ENCODE measurements around the gene M6PR. TPM values are rescaled to one million over a fixed set of nuclear protein-coding genes. Genes with fewer than 3 reads are reported as not detected.

The M6PR gene
- total RNA-seq, 1 experiment from 2014 or later, result 241 TPM

DNA sequence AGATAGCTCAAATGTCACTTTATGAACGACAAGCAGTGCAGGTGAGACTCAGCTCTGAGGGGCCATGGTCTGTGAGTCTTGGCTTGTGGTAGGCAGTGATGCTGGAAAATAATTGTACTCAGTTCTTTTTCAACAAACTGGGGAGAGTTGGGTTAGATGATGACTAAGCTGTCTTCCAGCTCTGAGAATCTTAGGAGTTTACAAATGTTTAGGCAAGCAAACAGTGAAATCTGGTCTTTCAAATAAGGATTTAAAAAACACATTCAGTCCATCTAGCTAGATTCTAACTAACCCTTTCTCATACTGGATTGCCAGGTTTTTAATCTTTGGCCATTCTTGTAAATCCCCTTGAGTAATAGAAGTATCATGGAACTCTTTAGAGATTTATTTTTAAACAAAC lies 31.7 kb downstream of the M6PR start:
- TF ChIP-seq, protein P1, sequence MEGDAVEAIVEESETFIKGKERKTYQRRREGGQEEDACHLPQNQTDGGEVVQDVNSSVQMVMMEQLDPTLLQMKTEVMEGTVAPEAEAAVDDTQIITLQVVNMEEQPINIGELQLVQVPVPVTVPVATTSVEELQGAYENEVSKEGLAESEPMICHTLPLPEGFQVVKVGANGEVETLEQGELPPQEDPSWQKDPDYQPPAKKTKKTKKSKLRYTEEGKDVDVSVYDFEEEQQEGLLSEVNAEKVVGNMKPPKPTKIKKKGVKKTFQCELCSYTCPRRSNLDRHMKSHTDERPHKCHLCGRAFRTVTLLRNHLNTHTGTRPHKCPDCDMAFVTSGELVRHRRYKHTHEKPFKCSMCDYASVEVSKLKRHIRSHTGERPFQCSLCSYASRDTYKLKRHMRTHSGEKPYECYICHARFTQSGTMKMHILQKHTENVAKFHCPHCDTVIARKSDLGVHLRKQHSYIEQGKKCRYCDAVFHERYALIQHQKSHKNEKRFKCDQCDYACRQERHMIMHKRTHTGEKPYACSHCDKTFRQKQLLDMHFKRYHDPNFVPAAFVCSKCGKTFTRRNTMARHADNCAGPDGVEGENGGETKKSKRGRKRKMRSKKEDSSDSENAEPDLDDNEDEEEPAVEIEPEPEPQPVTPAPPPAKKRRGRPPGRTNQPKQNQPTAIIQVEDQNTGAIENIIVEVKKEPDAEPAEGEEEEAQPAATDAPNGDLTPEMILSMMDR (IDR thresholded peaks at IDR 0.05; ENCODE audit: unreplicated experiment), result no peak
- Mint-ChIP-seq H3K36me3 (ENCODE audit: insufficient read depth, unreplicated experiment) (peaks cover 12% of the 10 kb centered on the region), H3K4me3 (ENCODE audit: low read depth, unreplicated experiment) (no peak overlapping the region), H3K27me3 (ENCODE audit: unreplicated experiment) (no peaks in the 10 kb centered on the region), H3K27ac (ENCODE audit: unreplicated experiment) (no peak overlapping the region), H3K4me1 (ENCODE audit: low read depth, unreplicated experiment) (peaks cover 16% of the 10 kb centered on the region), H3K9me3 (ENCODE audit: low read depth, unreplicated experiment) (no peaks in the 10 kb centered on the region)
- no peak for DNase-seq
- CTCF ChIA-PET, result no interaction called here
- BruUV-seq (replicated peaks), result no TSS peak
- intact Hi-C loops (cut with micrococcal nuclease; ENCODE audit: unreplicated experiment), result no loop called here

DNA sequence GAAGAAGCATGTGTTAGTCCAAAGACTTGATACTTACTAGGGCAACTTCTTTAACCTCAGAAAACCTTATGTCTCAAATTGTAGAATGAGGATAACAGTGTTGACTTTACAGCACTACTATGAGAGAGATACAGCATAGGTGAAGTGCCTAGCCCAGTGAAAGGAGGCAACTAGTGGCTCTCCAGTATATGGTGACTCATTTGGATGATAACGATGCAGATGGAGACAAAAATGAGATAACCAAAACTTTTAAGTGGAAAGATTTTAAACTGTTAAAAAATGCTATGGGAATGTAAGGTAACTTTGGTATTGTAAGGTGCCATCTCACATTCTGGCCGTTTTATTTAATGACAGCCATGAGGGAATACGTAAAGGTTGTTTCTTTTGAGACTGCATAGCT lies 32.4 kb downstream of the M6PR start:
- DNase-seq, result no peak
- BruUV-seq (replicated peaks), result no TSS peak
- Mint-ChIP-seq H3K4me1 (ENCODE audit: low read depth, unreplicated experiment) (peaks cover 18% of the 10 kb centered on the region), H3K9me3 (ENCODE audit: low read depth, unreplicated experiment) (no peaks in the 10 kb centered on the region), H3K27ac (ENCODE audit: unreplicated experiment) (no peak overlapping the region), H3K27me3 (ENCODE audit: unreplicated experiment) (no peaks in the 10 kb centered on the region), H3K36me3 (ENCODE audit: insufficient read depth, unreplicated experiment) (peaks cover 12% of the 10 kb centered on the region), H3K4me3 (ENCODE audit: low read depth, unreplicated experiment) (no peak overlapping the region)
- TF ChIP-seq, protein P1 (IDR thresholded peaks at IDR 0.05; ENCODE audit: unreplicated experiment), result no peak
- CTCF ChIA-PET, result no interaction called here
- intact Hi-C loops (cut with micrococcal nuclease; ENCODE audit: unreplicated experiment), result no loop called here

DNA sequence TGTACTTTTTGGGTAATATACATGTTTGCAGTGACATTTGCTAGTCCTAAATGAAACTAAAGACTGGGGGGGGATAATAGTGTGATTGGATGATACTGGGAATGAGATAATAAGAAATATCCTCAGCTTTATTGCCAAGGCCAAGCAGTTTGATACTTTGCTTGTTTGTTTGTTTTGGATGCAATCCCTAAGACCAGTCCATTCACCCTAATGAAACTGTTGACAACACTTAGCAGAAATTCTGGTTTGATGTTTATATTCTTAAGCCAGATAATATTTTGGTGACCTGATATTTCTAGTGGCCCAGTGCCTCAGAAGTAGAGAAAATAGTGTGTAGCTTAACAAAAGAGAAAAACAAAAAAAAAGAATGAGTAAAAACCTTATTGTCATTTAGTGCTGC lies 33.3 kb downstream of the M6PR start:
- peaks cover 12% of the 10 kb centered on the region for H3K36me3 Mint-ChIP-seq (ENCODE audit: insufficient read depth, unreplicated experiment)
- H3K4me3 Mint-ChIP-seq (ENCODE audit: low read depth, unreplicated experiment), result no peak overlapping the region
- no TSS peak for BruUV-seq (replicated peaks)
- H3K9me3 Mint-ChIP-seq (ENCODE audit: low read depth, unreplicated experiment), result no peaks in the 10 kb centered on the region
- H3K4me1 Mint-ChIP-seq (ENCODE audit: low read depth, unreplicated experiment), result peaks cover 18% of the 10 kb centered on the region
- CTCF ChIA-PET, result no interaction called here
- no peak overlapping the region for H3K27ac Mint-ChIP-seq (ENCODE audit: unreplicated experiment)
- no peak for DNase-seq
- TF ChIP-seq, protein P1 (IDR thresholded peaks at IDR 0.05; ENCODE audit: unreplicated experiment), result no peak
- H3K27me3 Mint-ChIP-seq (ENCODE audit: unreplicated experiment), result no peaks in the 10 kb centered on the region
- intact Hi-C loops (cut with micrococcal nuclease; ENCODE audit: unreplicated experiment), result no loop called here

DNA sequence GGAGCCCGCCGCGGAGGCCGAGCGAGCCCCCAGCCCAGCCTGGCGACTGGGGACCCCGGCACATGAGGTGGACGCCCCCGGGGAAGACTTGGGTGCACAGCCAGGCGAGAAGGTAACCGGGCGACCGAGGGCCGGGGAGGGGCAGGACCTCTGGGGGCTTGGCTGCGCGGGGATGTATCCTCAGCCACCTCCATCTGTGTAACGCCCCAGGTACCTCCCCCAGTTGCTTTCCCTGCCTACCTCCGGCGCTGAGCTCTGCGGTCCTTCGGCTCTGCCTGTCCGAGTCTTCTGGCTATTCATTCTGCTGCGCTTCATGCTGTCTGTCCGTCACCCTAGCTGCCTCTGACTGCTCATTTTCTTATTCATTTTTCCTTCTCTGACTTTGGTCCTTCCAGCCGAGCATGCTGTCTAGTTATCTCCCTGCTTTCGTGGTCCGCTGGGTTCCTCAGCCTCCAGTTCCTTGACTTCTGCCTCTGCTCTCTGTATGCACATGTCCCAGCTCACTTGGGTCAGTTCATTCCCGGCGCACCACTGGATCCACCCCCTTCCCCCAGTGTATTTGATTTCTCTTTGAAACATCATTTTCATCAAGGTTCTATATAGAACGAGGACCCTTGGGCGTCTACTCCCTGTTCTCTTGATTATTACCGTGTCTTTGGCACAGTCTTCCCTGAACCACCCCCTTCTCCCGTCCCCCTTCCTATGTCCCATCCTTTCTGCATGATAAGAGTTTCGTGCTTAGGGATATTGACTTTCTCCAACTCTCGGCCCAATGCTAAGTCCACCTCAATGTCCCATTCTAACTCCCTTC lies 34.5 kb downstream of the M6PR start:
- peaks cover 12% of the 10 kb centered on the region for H3K36me3 Mint-ChIP-seq (ENCODE audit: insufficient read depth, unreplicated experiment)
- CTCF ChIA-PET, result interaction anchor here (0.7 to 1.0 kb wide), 2 partner anchors 115 to 258 kb away, joined by 4 to 7 read pairs; no protein-coding TSS in a partner anchor
- H3K9me3 Mint-ChIP-seq (ENCODE audit: low read depth, unreplicated experiment), result no peaks in the 10 kb centered on the region
- no TSS peak for BruUV-seq (replicated peaks)
- no peak overlapping the region for H3K4me3 Mint-ChIP-seq (ENCODE audit: low read depth, unreplicated experiment)
- intact Hi-C loops (cut with micrococcal nuclease; ENCODE audit: unreplicated experiment), result no loop called here
- DNase-seq, result peak; percentile 53
- H3K27ac Mint-ChIP-seq (ENCODE audit: unreplicated experiment), result no peak overlapping the region
- peaks cover 18% of the 10 kb centered on the region for H3K4me1 Mint-ChIP-seq (ENCODE audit: low read depth, unreplicated experiment)
- TF ChIP-seq, protein P1 (IDR thresholded peaks at IDR 0.05; ENCODE audit: unreplicated experiment), result no peak
- no peaks in the 10 kb centered on the region for H3K27me3 Mint-ChIP-seq (ENCODE audit: unreplicated experiment)
